ENCODE measurements around the gene HOXB3.
A peak's percentile ranks its signal among the peaks of the same experiment; 100 is the strongest.

The HOXB3 gene

DNA sequence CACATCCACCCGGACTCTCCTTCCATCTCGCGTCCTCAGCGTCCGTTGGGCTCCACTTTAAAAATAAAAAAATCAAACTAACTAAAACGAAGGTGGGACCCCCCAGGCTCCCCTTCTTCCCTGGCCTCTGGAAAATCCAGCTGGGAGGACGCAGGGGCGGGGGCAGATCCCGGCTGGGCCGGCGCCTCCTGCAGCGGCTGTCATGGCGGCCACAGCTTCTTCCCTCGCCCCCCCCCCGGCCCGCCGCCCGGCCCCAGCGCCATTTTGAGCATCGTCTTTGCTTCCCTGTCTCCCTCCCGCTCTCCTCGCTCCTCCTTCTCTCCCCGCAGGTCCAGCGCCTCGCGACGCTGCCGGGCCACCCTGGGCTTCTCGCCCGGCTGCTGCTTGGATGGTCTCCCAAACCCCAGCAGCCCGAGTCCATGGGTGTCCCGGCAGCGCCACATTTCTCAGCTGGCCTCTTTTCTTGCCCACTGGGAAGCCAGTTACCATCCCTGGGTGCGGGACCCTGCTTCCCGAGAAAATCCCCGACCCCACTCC lies 48.4 kb downstream of the HOXB3 start (continued):
- no peak for TF ChIP-seq HIC1 (tag by site-specific recombination; IDR thresholded peaks at IDR 0.05)
- TF ChIP-seq OSR2 (tag by site-specific recombination; IDR thresholded peaks at IDR 0.05), result no peak
- peak; percentile 95 for TF ChIP-seq IKZF3 (tag by site-specific recombination; IDR thresholded peaks at IDR 0.05)
- no peak for TF ChIP-seq HOXA7 (CRISPR knock-in tag; IDR thresholded peaks at IDR 0.05; ENCODE audit: borderline replicate concordance)
- TF ChIP-seq ZNF600 (tag by site-specific recombination; IDR thresholded peaks at IDR 0.05), result 0 out of 2 replicates have a peak, but pooled peaks have one; percentile 24
- TF ChIP-seq SP7 (tag by site-specific recombination; IDR thresholded peaks at IDR 0.05), result 0 out of 2 replicates have a peak, but pooled peaks have one; percentile 11
- peak; percentile 21; the same call in 1 of the 2 replicates for TF ChIP-seq ZNF24 (tag by site-specific recombination; IDR thresholded peaks at IDR 0.05)
- TF ChIP-seq ZNF580 (tag by site-specific recombination; IDR thresholded peaks at IDR 0.05), result no peak
- TF ChIP-seq ZNF510 (tag by site-specific recombination; IDR thresholded peaks at IDR 0.05; ENCODE audit: insufficient replicate concordance), result no peak
- TF ChIP-seq ZNF132 (tag by site-specific recombination; IDR thresholded peaks at IDR 0.05; ENCODE audit: borderline replicate concordance), result no peak
- no peak for TF ChIP-seq ZNF776 (tag by site-specific recombination; IDR thresholded peaks at IDR 0.05; ENCODE audit: borderline replicate concordance)
- no peak for TF ChIP-seq ZNF423 (tag by site-specific recombination; IDR thresholded peaks at IDR 0.05)
- no peak; the same call in 1 of the 2 replicates for TF ChIP-seq ZNF623 (tag by site-specific recombination; IDR thresholded peaks at IDR 0.05)
- TF ChIP-seq SP3 (tag by site-specific recombination; IDR thresholded peaks at IDR 0.05), result 0 out of 2 replicates have a peak, but pooled peaks have one; percentile 46
- TF ChIP-seq ZNF169 (tag by site-specific recombination; IDR thresholded peaks at IDR 0.05), result no peak
- TF ChIP-seq ZNF76 (tag by site-specific recombination; IDR thresholded peaks at IDR 0.05; ENCODE audit: borderline replicate concordance, low read depth), result no peak
- no peak for TF ChIP-seq ZNF610 (tag by site-specific recombination; IDR thresholded peaks at IDR 0.05; ENCODE audit: borderline replicate concordance)
- TF ChIP-seq ZNF837 (tag by site-specific recombination; IDR thresholded peaks at IDR 0.05), result no peak
- TF ChIP-seq KLF9 (tag by site-specific recombination; IDR thresholded peaks at IDR 0.05; ENCODE audit: low read depth), result peak; percentile 47; the same call in 1 of the 2 replicates
- no peak for TF ChIP-seq ZNF626 (tag by site-specific recombination; IDR thresholded peaks at IDR 0.05)
- TF ChIP-seq ZNF2 (tag by site-specific recombination; IDR thresholded peaks at IDR 0.05), result no peak
- no peak for TF ChIP-seq ZNF791 (tag by site-specific recombination; IDR thresholded peaks at IDR 0.05)
- TF ChIP-seq, protein P1, sequence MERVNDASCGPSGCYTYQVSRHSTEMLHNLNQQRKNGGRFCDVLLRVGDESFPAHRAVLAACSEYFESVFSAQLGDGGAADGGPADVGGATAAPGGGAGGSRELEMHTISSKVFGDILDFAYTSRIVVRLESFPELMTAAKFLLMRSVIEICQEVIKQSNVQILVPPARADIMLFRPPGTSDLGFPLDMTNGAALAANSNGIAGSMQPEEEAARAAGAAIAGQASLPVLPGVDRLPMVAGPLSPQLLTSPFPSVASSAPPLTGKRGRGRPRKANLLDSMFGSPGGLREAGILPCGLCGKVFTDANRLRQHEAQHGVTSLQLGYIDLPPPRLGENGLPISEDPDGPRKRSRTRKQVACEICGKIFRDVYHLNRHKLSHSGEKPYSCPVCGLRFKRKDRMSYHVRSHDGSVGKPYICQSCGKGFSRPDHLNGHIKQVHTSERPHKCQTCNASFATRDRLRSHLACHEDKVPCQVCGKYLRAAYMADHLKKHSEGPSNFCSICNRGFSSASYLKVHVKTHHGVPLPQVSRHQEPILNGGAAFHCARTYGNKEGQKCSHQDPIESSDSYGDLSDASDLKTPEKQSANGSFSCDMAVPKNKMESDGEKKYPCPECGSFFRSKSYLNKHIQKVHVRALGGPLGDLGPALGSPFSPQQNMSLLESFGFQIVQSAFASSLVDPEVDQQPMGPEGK (tag by site-specific recombination; IDR thresholded peaks at IDR 0.05), result peak; percentile 92
- TF ChIP-seq ZNF146 (tag by site-specific recombination; IDR thresholded peaks at IDR 0.05), result 0 out of 2 replicates have a peak, but pooled peaks have one; percentile 6
- TF ChIP-seq ZNF426 (tag by site-specific recombination; IDR thresholded peaks at IDR 0.05), result no peak
- TF ChIP-seq ZBTB7A (tag by site-specific recombination; IDR thresholded peaks at IDR 0.05; ENCODE audit: low read depth), result no peak
- TF ChIP-seq ZNF335 (tag by site-specific recombination; conservative IDR thresholded peaks at IDR 0.05), result peak; percentile 88
- peak; percentile 75 for TF ChIP-seq KLF8 (tag by site-specific recombination; IDR thresholded peaks at IDR 0.05)
- peak; percentile 83 for TF ChIP-seq GLIS2 (tag by site-specific recombination; IDR thresholded peaks at IDR 0.05)
- TF ChIP-seq, protein P2, sequence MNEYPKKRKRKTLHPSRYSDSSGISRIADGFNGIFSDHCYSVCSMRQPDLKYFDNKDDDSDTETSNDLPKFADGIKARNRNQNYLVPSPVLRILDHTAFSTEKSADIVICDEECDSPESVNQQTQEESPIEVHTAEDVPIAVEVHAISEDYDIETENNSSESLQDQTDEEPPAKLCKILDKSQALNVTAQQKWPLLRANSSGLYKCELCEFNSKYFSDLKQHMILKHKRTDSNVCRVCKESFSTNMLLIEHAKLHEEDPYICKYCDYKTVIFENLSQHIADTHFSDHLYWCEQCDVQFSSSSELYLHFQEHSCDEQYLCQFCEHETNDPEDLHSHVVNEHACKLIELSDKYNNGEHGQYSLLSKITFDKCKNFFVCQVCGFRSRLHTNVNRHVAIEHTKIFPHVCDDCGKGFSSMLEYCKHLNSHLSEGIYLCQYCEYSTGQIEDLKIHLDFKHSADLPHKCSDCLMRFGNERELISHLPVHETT (tag by site-specific recombination; IDR thresholded peaks at IDR 0.05), result peak; percentile 34; the same call in 1 of the 2 replicates
- no peak for TF ChIP-seq ZNF174 (tag by site-specific recombination; IDR thresholded peaks at IDR 0.05)
- TF ChIP-seq HOXC10 (CRISPR knock-in tag; IDR thresholded peaks at IDR 0.05), result no peak
- TF ChIP-seq ZNF416 (tag by site-specific recombination; IDR thresholded peaks at IDR 0.05), result no peak
- TF ChIP-seq ZEB2 (tag by site-specific recombination; IDR thresholded peaks at IDR 0.05), result 0 out of 2 replicates have a peak, but pooled peaks have one; percentile 29
- TF ChIP-seq ZNF473 (tag by site-specific recombination; IDR thresholded peaks at IDR 0.05), result no peak
- 0 out of 2 replicates have a peak, but pooled peaks have one; percentile 14 for TF ChIP-seq ZNF501 (tag by site-specific recombination; IDR thresholded peaks at IDR 0.05)
- peak; percentile 17; the same call in 1 of the 2 replicates for TF ChIP-seq ZNF629 (tag by site-specific recombination; IDR thresholded peaks at IDR 0.05)
- TF ChIP-seq FEZF1 (tag by site-specific recombination; IDR thresholded peaks at IDR 0.05), result no peak

Data from HEK293 (cell line).